ENCODE measurements around the gene CATSPERE.
"Not testable (repeated sequence)": the region's sequence is repeated elsewhere in the genome, so short reads cannot be mapped to it uniquely, and the experiment has no call there.

CATSPERE gene

GRCh38 chr1:244552336-244552735 lies 91.3 kb downstream of the CATSPERE start:
- DNase-seq (ENCODE audit: low spot score): no peak

GRCh38 chr1:244556263-244556662 lies 95.2 kb downstream of the CATSPERE start:
- DNase-seq (ENCODE audit: low spot score): no peak

GRCh38 chr1:244557565-244557964 lies 96.5 kb downstream of the CATSPERE start:
- DNase-seq (ENCODE audit: low spot score): no peak

GRCh38 chr1:244559561-244559960 lies 98.5 kb downstream of the CATSPERE start:
- no peak for DNase-seq (ENCODE audit: low spot score)

GRCh38 chr1:244562877-244563276 lies 101.8 kb downstream of the CATSPERE start:
- DNase-seq (ENCODE audit: low spot score): not testable (repeated sequence)

- DNase-seq (ENCODE audit: low spot score): no peak
Measured at GRCh38 chr1:244573768-244574167, 112.7 kb downstream of the CATSPERE start.

- no peak for DNase-seq (ENCODE audit: low spot score)
Measured at GRCh38 chr1:244576259-244576892, 115.3 kb downstream of the CATSPERE start.

- DNase-seq (ENCODE audit: low spot score): not testable (repeated sequence)
Measured at GRCh38 chr1:244578205-244578604, 117.1 kb downstream of the CATSPERE start.

- DNase-seq (ENCODE audit: low spot score): no peak
Measured at GRCh38 chr1:244583358-244583982, 122.4 kb downstream of the CATSPERE start.

GRCh38 chr1:244585867-244586266 lies 124.8 kb downstream of the CATSPERE start:
- no peak for DNase-seq (ENCODE audit: low spot score)

GRCh38 chr1:244590670-244591069 lies 129.6 kb downstream of the CATSPERE start:
- DNase-seq (ENCODE audit: low spot score): no peak

GRCh38 chr1:244598611-244599010 lies 137.5 kb downstream of the CATSPERE start:
- no peak for DNase-seq (ENCODE audit: low spot score)

- DNase-seq (ENCODE audit: low spot score): no peak
Measured at GRCh38 chr1:244599937-244600350, 138.9 kb downstream of the CATSPERE start.

- no peak for DNase-seq (ENCODE audit: low spot score)
Measured at GRCh38 chr1:244601336-244601735, 140.3 kb downstream of the CATSPERE start.

GRCh38 chr1:244603498-244603897 lies 142.4 kb downstream of the CATSPERE start:
- peak; percentile 17 for DNase-seq (ENCODE audit: low spot score)

GRCh38 chr1:244605835-244606370 lies 144.8 kb downstream of the CATSPERE start:
- no peak for DNase-seq (ENCODE audit: low spot score)

- DNase-seq (ENCODE audit: low spot score): no peak
Measured at GRCh38 chr1:244614113-244614836, 153.2 kb downstream of the CATSPERE start.

- DNase-seq (ENCODE audit: low spot score): no peak
Measured at GRCh38 chr1:244614879-244615278, 153.8 kb downstream of the CATSPERE start.

- DNase-seq (ENCODE audit: low spot score): no peak
Measured at GRCh38 chr1:244615301-244615700, 154.2 kb downstream of the CATSPERE start.

- DNase-seq (ENCODE audit: low spot score): no peak
Measured at GRCh38 chr1:244626709-244627108, 165.6 kb downstream of the CATSPERE start.

GRCh38 chr1:244628789-244629188 lies 167.7 kb downstream of the CATSPERE start:
- no peak for DNase-seq (ENCODE audit: low spot score)

GRCh38 chr1:244633140-244633539 lies 172.1 kb downstream of the CATSPERE start:
- DNase-seq (ENCODE audit: low spot score): no peak

- DNase-seq (ENCODE audit: low spot score): no peak
Measured at GRCh38 chr1:244634546-244634945, 173.5 kb downstream of the CATSPERE start.

All from pons (tissue), 1 donor.